Lower leg skin (tissue), 3 donors: Measurements from ENCODE around the gene GRIP2.

Experiments used
- CTCF ChIP-seq, 3 donors: fragments of 450-650 bp; IDR thresholded peaks; one replicate each; pipeline ENCODE4 v1.5.1; 2016; ENCODE audit warnings: antibody characterized with exemption in 3 of 3, mild to moderate bottlenecking in 3 of 3, moderate library complexity in 2 of 3
- POLR2A ChIP-seq, 2 donors: fragments of 450-650 bp; IDR thresholded peaks; one replicate each; pipeline ENCODE4 v1.6.1; 2016 to 2017; ENCODE audit warnings: antibody characterized with exemption in 2 of 2, mild to moderate bottlenecking in 1 of 2, moderate library complexity in 1 of 2

- no peak for TF ChIP-seq POLR2A (IDR thresholded peaks at IDR 0.05)
- no peak for TF ChIP-seq CTCF (IDR thresholded peaks at IDR 0.05)
Observed at GRCh38 chr3:14471016-14471415, 69.1 kb downstream of the GRIP2 start.
